NCI-H748 treated with DMSO at 0.1 percent for 48 hours (cell line): ENCODE results near the gene HIVEP1.
"Not testable (repeated sequence)": the region's sequence is repeated elsewhere in the genome, so short reads cannot be mapped to it uniquely, and the experiment has no call there.

Experiments
- DNase-seq: peaks from one replicate; lab custom pipeline; 2025; lab: John Stamatoyannopoulos, UW

Gene HIVEP1

GRCh38 chr6:12158686-12159415 lies 146.7 kb downstream of the HIVEP1 start:
- DNase-seq = no peak

DNA sequence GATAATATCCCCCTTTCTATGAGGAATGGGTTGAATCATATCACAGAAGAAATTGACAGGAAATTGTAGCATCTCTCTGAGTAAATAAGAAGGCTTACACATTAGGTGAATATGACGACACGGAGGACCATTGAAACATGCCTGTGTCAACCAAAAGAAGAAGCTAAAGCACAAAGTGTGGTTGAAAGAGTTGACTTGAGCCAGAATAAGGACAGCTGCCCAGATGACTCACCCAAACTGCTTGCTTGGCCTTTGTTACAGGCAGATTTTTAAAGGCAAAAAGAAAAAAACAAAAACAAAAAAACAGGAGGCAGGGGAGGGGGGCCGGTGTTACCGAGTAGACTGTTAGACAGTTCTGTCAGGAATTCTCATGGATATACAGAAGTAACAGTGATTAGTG lies 148.2 kb downstream of the HIVEP1 start:
- no peak for DNase-seq

DNA sequence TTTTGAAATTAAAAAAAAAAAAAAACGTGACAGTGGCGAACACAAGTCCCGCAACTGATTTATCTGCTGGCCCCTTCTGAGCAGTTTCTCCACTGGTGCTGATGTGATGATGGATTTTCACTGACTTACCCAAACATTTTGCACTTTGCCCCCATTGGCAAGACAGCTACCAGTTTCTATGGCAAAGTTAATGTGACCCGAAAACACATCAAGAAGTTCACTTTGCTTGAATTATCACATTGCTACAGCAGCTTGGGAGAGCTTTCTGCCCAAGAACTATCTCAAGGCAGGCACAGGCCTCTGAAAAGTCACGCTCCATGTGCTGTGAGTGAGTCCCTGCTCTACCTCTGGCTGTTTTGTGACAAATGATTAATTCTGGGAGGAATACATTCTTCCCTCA lies 150.1 kb downstream of the HIVEP1 start:
- no peak for DNase-seq

DNA sequence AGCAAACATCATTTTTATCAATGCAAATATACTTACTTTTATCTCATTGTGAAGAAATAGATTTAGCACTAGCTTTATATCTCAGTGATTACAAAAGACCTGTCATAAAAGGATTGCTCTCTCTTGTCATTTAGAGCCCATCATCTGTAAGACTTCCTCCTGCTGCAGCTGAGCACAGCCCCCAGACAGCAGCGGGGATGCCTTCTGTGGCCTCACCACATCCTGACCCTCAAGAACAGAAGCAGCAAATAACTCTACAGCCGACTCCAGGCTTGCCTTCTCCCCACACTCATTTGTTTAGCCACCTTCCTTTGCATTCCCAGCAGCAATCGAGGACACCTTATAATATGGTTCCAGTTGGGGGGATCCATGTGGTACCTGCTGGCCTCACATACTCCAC lies 151.0 kb downstream of the HIVEP1 start:
- no peak for DNase-seq

DNA sequence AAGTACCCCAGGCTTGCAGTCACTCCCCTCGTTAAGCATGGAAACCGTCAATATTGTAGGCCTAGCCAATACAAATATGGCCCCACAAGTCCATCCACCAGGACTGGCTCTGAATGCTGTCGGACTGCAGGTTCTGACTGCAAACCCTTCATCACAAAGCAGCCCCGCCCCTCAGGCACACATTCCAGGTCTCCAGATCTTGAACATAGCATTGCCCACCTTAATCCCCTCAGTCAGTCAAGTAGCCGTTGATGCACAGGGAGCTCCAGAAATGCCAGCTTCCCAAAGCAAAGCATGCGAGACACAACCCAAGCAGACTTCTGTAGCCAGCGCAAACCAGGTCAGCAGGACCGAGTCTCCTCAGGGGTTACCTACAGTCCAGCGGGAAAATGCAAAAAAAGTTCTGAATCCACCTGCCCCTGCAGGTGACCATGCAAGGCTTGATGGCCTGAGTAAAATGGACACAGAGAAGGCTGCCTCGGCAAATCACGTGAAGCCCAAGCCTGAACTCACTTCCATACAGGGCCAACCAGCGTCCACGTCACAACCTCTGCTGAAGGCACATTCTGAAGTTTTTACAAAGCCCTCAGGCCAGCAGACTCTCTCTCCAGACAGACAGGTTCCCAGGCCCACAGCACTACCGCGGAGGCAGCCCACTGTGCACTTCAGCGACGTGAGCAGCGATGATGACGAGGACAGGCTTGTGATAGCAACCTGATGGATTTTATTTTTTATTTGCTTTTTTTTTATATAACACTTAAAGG lies 151.8 kb downstream of the HIVEP1 start:
- DNase-seq = no peak

GRCh38 chr6:12164508-12164770 lies 152.3 kb downstream of the HIVEP1 start:
- no peak for DNase-seq

GRCh38 chr6:12165297-12165696 lies 153.2 kb downstream of the HIVEP1 start:
- no peak for DNase-seq

DNA sequence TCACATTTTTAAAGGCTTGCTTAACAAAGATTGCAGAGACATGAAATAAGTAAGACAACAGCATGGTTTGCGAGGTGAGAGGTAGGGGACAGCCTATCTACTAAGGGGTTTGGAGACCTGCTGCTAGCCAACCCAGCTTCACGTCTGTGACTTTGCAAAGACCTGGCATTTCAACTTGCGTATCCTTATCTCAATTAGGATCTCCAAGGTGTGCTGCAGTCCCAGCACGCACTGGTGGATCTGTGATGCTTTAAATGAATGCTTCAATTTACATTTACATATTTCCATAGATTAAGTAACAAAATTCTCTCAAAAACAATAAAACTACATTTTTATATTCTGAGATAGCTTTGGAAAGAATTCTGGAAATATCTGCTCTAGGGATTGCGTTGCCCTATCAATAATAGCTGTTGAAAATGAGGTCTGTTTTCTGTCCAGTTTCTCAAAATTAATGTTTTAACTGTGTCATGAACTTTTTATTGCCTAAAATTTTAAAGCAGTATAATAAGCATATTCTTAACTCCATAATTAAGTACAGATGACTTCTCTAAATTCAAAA lies 153.7 kb downstream of the HIVEP1 start:
- no peak for DNase-seq

GRCh38 chr6:12169377-12169776 lies 157.3 kb downstream of the HIVEP1 start:
- DNase-seq = no peak

DNA sequence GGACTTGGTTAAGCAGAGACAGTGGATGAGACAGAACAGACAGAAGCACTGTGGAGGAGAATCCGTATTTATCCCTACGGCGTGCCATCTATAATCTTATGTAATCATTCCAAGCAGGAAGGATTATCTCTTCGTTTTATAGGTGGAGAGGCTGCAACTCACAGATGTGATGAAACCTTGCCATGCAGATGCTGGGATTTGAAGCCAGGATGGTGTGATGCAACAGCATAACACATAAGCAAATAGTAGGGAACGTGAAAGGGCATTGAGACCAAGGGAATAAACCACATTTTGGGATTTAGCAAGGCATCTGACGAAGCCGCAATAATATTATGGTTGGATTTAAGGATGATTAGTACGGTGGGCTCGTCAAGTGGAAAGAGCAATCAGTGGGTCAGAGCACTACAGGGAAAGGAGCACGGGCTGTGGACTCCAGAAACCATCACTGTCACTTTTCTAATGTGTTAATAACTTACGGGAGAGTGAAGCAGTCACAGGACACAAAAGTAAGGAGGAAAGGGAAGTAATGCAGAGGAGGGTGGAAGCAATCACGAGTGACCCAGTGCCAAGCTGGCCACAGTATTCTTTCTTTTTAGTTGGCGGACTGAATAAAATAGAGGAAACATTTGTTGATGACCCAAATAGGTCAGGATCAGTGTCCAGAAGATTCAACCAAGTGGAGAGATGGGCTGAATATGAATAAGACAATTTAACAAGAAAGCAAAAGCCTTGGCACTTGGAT lies 158.4 kb downstream of the HIVEP1 start:
- no peak for DNase-seq

- no peak for DNase-seq
Measured at GRCh38 chr6:12171717-12172116, 159.6 kb downstream of the HIVEP1 start.

DNA sequence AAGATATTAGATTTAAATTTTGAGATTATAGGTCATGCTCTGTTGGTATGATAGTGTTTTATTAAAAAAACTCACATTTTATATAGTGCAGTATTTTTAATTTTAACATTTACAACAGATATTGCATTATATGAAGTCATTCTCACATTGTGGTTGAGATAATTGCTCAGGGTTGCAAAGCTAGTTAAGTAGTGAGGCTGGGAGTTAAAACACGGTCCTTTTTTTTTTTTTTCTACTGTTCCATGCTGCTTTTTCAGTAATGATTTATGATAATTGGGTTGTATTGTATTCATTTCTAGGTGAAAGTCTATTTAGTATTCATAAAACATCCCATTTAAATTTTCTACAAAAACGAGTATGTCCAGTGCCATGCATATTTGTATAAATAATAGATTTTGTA lies 160.5 kb downstream of the HIVEP1 start:
- no peak for DNase-seq

DNA sequence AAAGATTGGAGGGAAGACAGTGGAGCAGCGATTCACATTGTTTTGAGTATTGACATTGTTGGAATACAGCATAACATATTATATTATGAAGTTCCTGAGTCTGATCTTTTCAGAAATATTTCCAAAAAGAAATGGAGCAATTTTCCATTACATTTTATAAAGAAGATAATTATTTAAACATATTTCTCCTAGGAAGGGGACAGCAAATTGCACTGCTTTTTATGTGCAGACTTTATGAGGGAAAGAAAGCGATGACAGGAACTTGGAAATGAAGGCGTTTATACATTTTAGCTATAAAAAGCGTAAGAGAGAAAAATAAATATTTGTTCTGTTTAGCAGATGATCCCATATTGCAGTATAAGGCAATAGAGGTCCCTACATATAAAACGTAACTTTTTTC lies 161.1 kb downstream of the HIVEP1 start:
- no peak for DNase-seq

DNA sequence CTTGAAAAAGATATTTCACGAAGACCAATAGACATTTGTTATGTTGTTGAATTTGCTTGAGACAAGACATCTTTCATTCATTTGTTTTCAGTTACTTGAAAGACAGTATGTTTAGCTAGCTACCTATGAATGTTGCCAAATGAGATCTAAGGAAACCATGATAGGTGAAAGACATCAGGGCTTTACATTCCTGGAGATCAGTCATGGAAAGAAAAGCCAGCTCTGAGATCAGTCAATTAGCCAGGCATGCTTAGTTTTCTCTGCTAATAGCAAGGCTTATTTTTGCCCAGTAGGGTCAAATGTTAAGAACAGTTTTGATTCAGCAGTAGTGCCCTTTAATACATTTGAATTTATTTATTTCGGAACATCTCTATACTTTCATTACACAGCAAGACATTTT lies 161.5 kb downstream of the HIVEP1 start:
- no peak for DNase-seq

DNA sequence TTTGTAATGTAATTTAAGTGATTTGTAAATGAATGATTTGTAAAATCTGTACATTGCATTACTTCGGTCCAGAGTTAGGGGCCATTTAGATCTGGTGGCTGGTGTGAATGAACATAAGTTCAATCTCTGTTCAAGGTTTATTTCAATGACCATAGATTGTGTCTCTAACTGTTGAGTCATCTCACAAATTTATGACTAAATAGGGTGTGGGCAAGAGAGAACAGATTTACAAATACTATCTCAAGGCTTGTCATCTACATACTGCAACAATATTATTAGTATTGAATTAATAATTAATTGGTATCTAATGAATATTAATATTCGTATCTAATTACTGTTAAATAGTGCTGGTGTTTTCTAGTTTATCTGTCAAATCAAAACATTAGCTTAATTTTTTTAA lies 162.8 kb downstream of the HIVEP1 start:
- no peak for DNase-seq

GRCh38 chr6:12175626-12176025 lies 163.5 kb downstream of the HIVEP1 start:
- no peak for DNase-seq

- DNase-seq = not testable (repeated sequence)
Measured at GRCh38 chr6:12176782-12177181, 164.7 kb downstream of the HIVEP1 start.

DNA sequence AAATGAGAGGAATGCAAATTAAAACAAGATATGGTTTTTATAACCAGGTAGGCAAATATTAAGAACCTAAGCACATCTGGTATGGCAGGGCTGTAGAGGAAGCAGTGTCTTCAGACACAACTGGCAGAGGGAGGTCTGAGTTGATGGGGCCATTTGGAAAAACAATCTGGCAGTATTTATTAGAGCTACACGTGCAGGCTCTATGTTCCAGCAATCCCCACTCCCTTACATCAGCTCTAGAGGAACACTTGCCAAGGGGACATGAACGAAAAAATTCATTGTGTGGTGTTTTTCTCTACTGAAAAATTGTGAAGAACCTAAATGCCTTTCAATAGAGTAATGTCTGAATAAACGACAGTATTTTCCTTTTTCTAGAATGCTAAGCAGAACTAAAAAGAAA lies 166.4 kb downstream of the HIVEP1 start:
- no peak for DNase-seq

DNA sequence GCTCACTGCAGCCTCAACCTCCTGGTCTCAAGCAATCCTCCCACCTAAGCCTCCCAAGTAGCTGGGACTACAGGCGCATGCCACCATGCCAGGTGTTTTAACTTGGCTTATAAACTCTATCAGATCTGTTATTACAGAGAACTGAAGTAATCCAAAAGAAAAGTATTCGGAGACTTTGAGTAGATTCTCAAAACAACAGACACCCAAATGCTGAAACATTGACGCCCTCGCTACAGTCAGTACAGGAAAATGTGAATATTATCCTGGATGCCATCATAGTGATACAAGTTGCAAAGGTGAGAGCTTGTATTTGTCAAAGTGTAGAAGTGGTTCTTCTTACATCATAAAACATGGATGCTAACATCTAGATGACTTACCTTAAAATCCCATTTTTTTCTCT lies 169.4 kb downstream of the HIVEP1 start:
- DNase-seq = no peak

DNA sequence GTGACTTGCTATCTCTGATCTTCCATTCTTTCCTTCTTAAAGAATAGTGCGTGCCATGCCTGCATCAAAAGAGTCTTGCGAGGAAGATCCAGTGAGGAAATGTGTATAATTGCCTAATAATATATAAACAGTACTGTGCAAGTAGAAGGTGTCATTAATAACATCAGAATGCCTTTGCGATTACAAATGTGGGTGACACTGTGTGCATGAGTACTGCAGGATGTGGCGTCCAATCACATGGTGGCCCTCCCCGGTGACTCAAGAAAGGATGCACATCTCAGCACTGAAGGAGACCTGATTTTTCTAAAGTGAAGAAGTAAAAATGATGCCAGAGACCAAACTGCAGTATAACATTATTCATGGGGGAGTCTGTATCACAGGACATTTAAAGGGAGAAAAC lies 170.6 kb downstream of the HIVEP1 start:
- DNase-seq = no peak

- DNase-seq = no peak
Measured at GRCh38 chr6:12185081-12185673, 173.1 kb downstream of the HIVEP1 start.

DNA sequence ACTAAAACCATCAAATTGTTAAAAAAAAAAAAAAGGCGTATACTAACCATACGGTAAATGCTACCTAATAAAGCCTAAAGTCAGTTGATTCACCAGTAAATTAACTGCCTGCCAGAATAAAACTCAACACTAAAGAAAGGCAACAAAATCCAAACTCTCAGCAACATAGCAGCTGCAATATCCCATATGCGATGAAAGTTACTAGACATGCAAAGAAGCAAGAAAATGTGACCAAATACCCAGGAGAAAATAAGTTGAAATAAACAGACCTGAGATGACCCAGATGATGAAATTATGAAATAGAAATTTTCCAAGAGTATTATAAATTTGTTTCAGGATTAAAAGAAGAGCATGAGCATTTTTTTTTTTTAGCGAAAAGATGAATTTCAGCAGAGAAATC lies 174.4 kb downstream of the HIVEP1 start:
- no peak for DNase-seq

GRCh38 chr6:12189150-12189549 lies 177.0 kb downstream of the HIVEP1 start:
- no peak for DNase-seq
